CD14-positive monocyte (primary cell): Measurements from ENCODE around the gene NKX3-2. TPM values are rescaled to one million over a fixed set of nuclear protein-coding genes. Genes with fewer than 3 reads are reported as not detected.

ENCODE experiments used
- DNase-seq, 3 donors: peaks; one replicate each; pipeline ENCODE4 v3.0.0-alpha.2; 2011 to 2022
- H2AFZ ChIP-seq: 2 replicates; pipeline ENCODE4 v1.6.0; 2012; ENCODE audit warnings: mild to moderate bottlenecking, low read depth, low read length, inconsistent platforms; ENCODE audit not compliant: insufficient read depth, poor library complexity, severe bottlenecking
- H3K27ac ChIP-seq, 2 donors: 1 replicate in 1 of 2; 2 replicates in 1 of 2; pipeline ENCODE4 v1.5.1; 2012 to 2013; ENCODE audit warnings: low read length in 2 of 2, control low read depth in 1 of 2, inconsistent platforms in 1 of 2, low read depth in 1 of 2, mild to moderate bottlenecking in 1 of 2
- H3K27me3 ChIP-seq, 2 donors: one replicate each; pipeline versions ENCODE4 v1.6.0 to v1.6.1; 2011 to 2013; ENCODE audit warnings: low read length in 2 of 2; ENCODE audit not compliant: control insufficient read depth in 2 of 2, insufficient read depth in 2 of 2
- H3K36me3 ChIP-seq, 2 donors: replicated peaks in 1 of 2; 1 replicate in 1 of 2; 2 replicates in 1 of 2; pipeline versions ENCODE4 v1.5.1 to v1.6.1; 2012 to 2013; ENCODE audit warnings: low read length in 2 of 2, control low read depth in 1 of 2, inconsistent platforms in 1 of 2, mild to moderate bottlenecking in 1 of 2; ENCODE audit not compliant: insufficient read depth in 2 of 2, control insufficient read depth in 1 of 2
- H3K4me1 ChIP-seq, 2 donors: 1 replicate in 1 of 2; 2 replicates in 1 of 2; pipeline versions ENCODE4 v1.5.1 to v1.6.1; 2012 to 2013; ENCODE audit warnings: low read length in 2 of 2, control low read depth in 1 of 2, inconsistent platforms in 1 of 2, mild to moderate bottlenecking in 1 of 2, moderate library complexity in 1 of 2; ENCODE audit not compliant: insufficient read depth in 2 of 2, control insufficient read depth in 1 of 2
- H3K4me2 ChIP-seq: replicated peaks from 2 replicates; pipeline ENCODE3; 2012; ENCODE audit warnings: low read length, moderate library complexity, mild to moderate bottlenecking; ENCODE audit not compliant: poor library complexity, severe bottlenecking; ENCODE audit errors: extremely low read depth
- H3K4me3 ChIP-seq, 3 experiments: fragments of 200-600 bp in 1 of 3; sonication (generic) in 1 of 3; replicated peaks in 1 of 3; 1 replicate in 2 of 3; 2 replicates in 1 of 3; pipeline ENCODE4 v1.5.1; 2011 to 2013; ENCODE audit warnings: low read length in 3 of 3, mild to moderate bottlenecking in 3 of 3, control low read depth in 2 of 3, low read depth in 2 of 3, inconsistent platforms in 1 of 3, moderate library complexity in 1 of 3
- H3K79me2 ChIP-seq: 2 replicates; pipeline ENCODE4 v1.6.0; 2012; ENCODE audit warnings: mild to moderate bottlenecking, control low read depth, inconsistent platforms, low read length, moderate library complexity; ENCODE audit not compliant: insufficient read depth
- H3K9ac ChIP-seq: 2 replicates; pipeline ENCODE4 v1.6.0; 2017; ENCODE audit warnings: low read length, mild to moderate bottlenecking; ENCODE audit not compliant: insufficient read depth, poor library complexity, severe bottlenecking
- H3K9me3 ChIP-seq, 2 donors: replicated peaks in 1 of 2; 1 replicate in 1 of 2; 2 replicates in 1 of 2; pipeline versions ENCODE4 v1.5.1 to v1.6.1; 2012 to 2013; ENCODE audit warnings: low read length in 2 of 2, control low read depth in 1 of 2; ENCODE audit not compliant: control insufficient read depth in 1 of 2, insufficient read depth in 1 of 2
- H4K20me1 ChIP-seq: 2 replicates; pipeline ENCODE4 v1.6.0; 2012; ENCODE audit warnings: mild to moderate bottlenecking, low read length, control low read depth, moderate library complexity; ENCODE audit not compliant: insufficient read depth
- H3K27ac Mint-ChIP-seq, 7 donors: one replicate each; pipeline ENCODE4 v1.8.0; 2020; ENCODE audit warnings: mild to moderate bottlenecking in 7 of 7, mixed read lengths in 7 of 7, moderate library complexity in 6 of 7, inconsistent platforms in 2 of 7
- H3K27me3 Mint-ChIP-seq, 3 donors: one replicate each; pipeline ENCODE4 v1.8.0; 2021 to 2022; ENCODE audit warnings: low read depth in 3 of 3, mild to moderate bottlenecking in 3 of 3, mixed read lengths in 3 of 3, moderate library complexity in 3 of 3, inconsistent platforms in 1 of 3
- H3K36me3 Mint-ChIP-seq, 2 donors: one replicate each; pipeline ENCODE4 v1.8.0; 2020; ENCODE audit warnings: mixed read lengths in 2 of 2, inconsistent platforms in 1 of 2, mild to moderate bottlenecking in 1 of 2
- H3K4me1 Mint-ChIP-seq: one replicate; pipeline ENCODE4 v1.8.0; 2020; ENCODE audit warnings: mild to moderate bottlenecking, mixed read lengths
- H3K4me3 Mint-ChIP-seq, 2 donors: one replicate each; pipeline ENCODE4 v1.8.0; 2020; ENCODE audit warnings: mild to moderate bottlenecking in 2 of 2, mixed read lengths in 2 of 2, moderate library complexity in 1 of 2
- H3K9me3 Mint-ChIP-seq, 7 donors: one replicate each; pipeline ENCODE4 v1.8.0; 2020 to 2022; ENCODE audit warnings: mixed read lengths in 7 of 7, mild to moderate bottlenecking in 6 of 7, moderate library complexity in 6 of 7, inconsistent platforms in 2 of 7
- CTCF ChIP-seq: fragments of 200-600 bp; IDR thresholded peaks from one replicate; pipeline ENCODE4 v1.8.0; 2022; ENCODE audit warnings: antibody characterized with exemption, mild to moderate bottlenecking
- WGBS: methylation state at CpG from one replicate; pipeline ENCODE4 v1.1.5; 2013; ENCODE audit warnings: missing lambda C conversion rate; ENCODE audit not compliant: insufficient coverage; 5-methylcytosine and 5-hydroxymethylcytosine counted together
- intact Hi-C, 2 donors: fragments of 100-400 bp; cut with micrococcal nuclease; formaldehyde crosslinking; loops; one replicate each; pipeline versions ENCODE4 v1.15.0 to v1.15.1; 2023
- polyA plus RNA-seq, 3 donors: library from polyadenylated mRNA; depleted of rRNA in 1 of 3; unstranded in 2 of 3; stranded (reverse) in 1 of 3; fragments of 300-500 nt in 2 of 3; fragments of >200 nt in 1 of 3; fragmentation: Illumina TruSeq in 2 of 3; gene quantifications; 1 replicate in 2 of 3; 2 replicates in 1 of 3; pipeline ENCODE4 v1.2.3, GENCODE V29; 2012 to 2021

NKX3-2 gene
- polyA plus RNA-seq, 3 donors: not detected

- no peak overlapping the region for H3K4me3 ChIP-seq
- H4K20me1 ChIP-seq: no peaks in the 10 kb centered on the region
- H3K79me2 ChIP-seq: no peaks in the 10 kb centered on the region
- no peak overlapping the region for H3K4me2 ChIP-seq
- intact Hi-C loops: no loop called here
- no peaks in the 10 kb centered on the region for H3K36me3 ChIP-seq
- Mint-ChIP-seq H3K4me1 (no peaks in the 10 kb centered on the region), H3K27ac (no peak overlapping the region), H3K27me3 (peaks cover 31 to 62% (median 45%) of the 10 kb centered on the region in 3 donors), H3K9me3 (peaks cover 0 to 3% (median 0%) of the 10 kb centered on the region in 7 donors), H3K4me3 (peak overlapping the region in 1 of 2 donors; percentile 28), H3K36me3 (no peaks in the 10 kb centered on the region)
- no peaks in the 10 kb centered on the region for H3K9me3 ChIP-seq
- no peak for DNase-seq
- H3K27ac ChIP-seq: no peak overlapping the region
- H2AFZ ChIP-seq: no peak overlapping the region
- H3K27me3 ChIP-seq: peaks cover 53 to 59% of the 10 kb centered on the region in 2 donors
- TF ChIP-seq CTCF: no peak
- H3K9ac ChIP-seq: no peak overlapping the region
- no peaks in the 10 kb centered on the region for H3K4me1 ChIP-seq
These were observed 33.2 kb downstream of the NKX3-2 start for GRCh38 chr4:13511101-13511500.

- intact Hi-C loops: no loop called here
- WGBS: 100% methylated on average over 1 of the region's 1 CpG
- H3K27ac Mint-ChIP-seq: no peak overlapping the region
- Histone ChIP-seq H3K4me1 (no peaks in the 10 kb centered on the region), H3K4me2 (no peak overlapping the region), H3K27ac (no peak overlapping the region), H4K20me1 (no peaks in the 10 kb centered on the region), H3K9ac (no peak overlapping the region), H3K27me3 (peaks cover 42 to 49% of the 10 kb centered on the region in 2 donors), H3K79me2 (no peaks in the 10 kb centered on the region), H3K9me3 (no peaks in the 10 kb centered on the region), H2AFZ (no peak overlapping the region), H3K4me3 (no peak overlapping the region), H3K36me3 (no peaks in the 10 kb centered on the region)
- H3K36me3 Mint-ChIP-seq: no peaks in the 10 kb centered on the region
- H3K4me1 Mint-ChIP-seq: no peaks in the 10 kb centered on the region
- H3K9me3 Mint-ChIP-seq: peaks cover 0 to 3% (median 0%) of the 10 kb centered on the region in 7 donors
- DNase-seq: no peak
- TF ChIP-seq CTCF: no peak
- H3K27me3 Mint-ChIP-seq: peaks cover 23 to 54% (median 35%) of the 10 kb centered on the region in 3 donors
- no peak overlapping the region for H3K4me3 Mint-ChIP-seq
These were observed 34.9 kb downstream of the NKX3-2 start for GRCh38 chr4:13509442-13509841.
